ENCODE data around the gene CACNA1C.

GRCh38 chr12:2372735-2373134, 319.9 kb downstream of the CACNA1C start:
- TF ChIP-seq GATA2 (IDR thresholded peaks at IDR 0.05; ENCODE audit: low read depth, low read length) (no peak), GATA3 (IDR thresholded peaks at IDR 0.05; ENCODE audit: low read depth, low read length) (no peak)
